OCI-LY7 (cell line): Measurements from ENCODE around the gene ARHGAP19.
"Not testable (repeated sequence)": the region's sequence is repeated elsewhere in the genome, so short reads cannot be mapped to it uniquely, and the experiment has no call there.

Source experiments
- CTCF ChIP-seq: fragments of 200-600 bp; sonication (generic); conservative IDR thresholded peaks from 2 replicates; pipeline ENCODE4 v1.5.1; 2014; ENCODE audit warnings: mild to moderate bottlenecking, antibody characterized with exemption, low read length, moderate library complexity, mixed read lengths
- EZH2phosphoT487 ChIP-seq: fragments of 200-600 bp; sonication (generic); IDR thresholded peaks from 2 replicates; pipeline ENCODE4 v1.6.1; 2018; ENCODE audit warnings: low read depth, borderline replicate concordance, mild to moderate bottlenecking, mixed run types, antibody characterized with exemption, low read length, moderate library complexity, mixed read lengths

- not testable (repeated sequence) for TF ChIP-seq CTCF, EZH2phosphoT487
Measured at GRCh38 chr10:97265095-97265494, 27.3 kb downstream of the ARHGAP19 start.
